ENCODE data around the gene SWT1. TPM values are rescaled to one million over a fixed set of nuclear protein-coding genes. Genes with fewer than 3 reads are reported as not detected.

The SWT1 gene
- total RNA-seq, 4 donors from 2014 or later = 1.9 to 6.5 (median 3.5) TPM

DNA sequence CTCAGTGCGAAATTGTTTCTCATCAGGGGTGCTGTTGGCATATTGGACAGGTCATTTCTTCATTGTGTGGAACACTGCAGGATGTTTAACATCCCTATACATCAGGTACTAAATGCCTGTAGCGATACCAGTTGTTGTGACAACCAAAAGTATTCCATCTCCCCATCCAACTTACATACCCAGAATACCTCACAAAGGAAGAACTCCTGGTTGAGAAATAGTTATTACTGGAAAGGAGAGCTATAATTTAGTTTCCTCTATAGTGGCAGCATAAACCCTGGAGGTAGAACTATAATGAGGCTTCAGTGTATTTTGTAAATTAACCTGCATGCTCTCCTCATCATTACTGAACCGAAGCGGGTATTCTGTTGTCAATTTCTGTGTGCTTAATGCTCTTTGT lies 115.0 kb downstream of the SWT1 start:
- intact Hi-C loops (cut with DNase I) = no loop called here
- no peaks in the 10 kb centered on the region for H3K9me3 ChIP-seq
- TF ChIP-seq, protein P1, sequence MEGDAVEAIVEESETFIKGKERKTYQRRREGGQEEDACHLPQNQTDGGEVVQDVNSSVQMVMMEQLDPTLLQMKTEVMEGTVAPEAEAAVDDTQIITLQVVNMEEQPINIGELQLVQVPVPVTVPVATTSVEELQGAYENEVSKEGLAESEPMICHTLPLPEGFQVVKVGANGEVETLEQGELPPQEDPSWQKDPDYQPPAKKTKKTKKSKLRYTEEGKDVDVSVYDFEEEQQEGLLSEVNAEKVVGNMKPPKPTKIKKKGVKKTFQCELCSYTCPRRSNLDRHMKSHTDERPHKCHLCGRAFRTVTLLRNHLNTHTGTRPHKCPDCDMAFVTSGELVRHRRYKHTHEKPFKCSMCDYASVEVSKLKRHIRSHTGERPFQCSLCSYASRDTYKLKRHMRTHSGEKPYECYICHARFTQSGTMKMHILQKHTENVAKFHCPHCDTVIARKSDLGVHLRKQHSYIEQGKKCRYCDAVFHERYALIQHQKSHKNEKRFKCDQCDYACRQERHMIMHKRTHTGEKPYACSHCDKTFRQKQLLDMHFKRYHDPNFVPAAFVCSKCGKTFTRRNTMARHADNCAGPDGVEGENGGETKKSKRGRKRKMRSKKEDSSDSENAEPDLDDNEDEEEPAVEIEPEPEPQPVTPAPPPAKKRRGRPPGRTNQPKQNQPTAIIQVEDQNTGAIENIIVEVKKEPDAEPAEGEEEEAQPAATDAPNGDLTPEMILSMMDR (IDR thresholded peaks at IDR 0.05) = no peak
- TF ChIP-seq POLR2A (IDR thresholded peaks at IDR 0.05) = no peak
- no peaks in the 10 kb centered on the region for H3K36me3 ChIP-seq
- no peaks in the 10 kb centered on the region for H3K27me3 ChIP-seq
- H3K4me1 ChIP-seq = no peaks in the 10 kb centered on the region
- DNase-seq = no peak
- WGBS, 2 donors = 85 to 96% methylated on average over 4 of the region's 4 CpGs
- H3K4me3 ChIP-seq = no peak overlapping the region
- no peak overlapping the region for H3K27ac ChIP-seq

DNA sequence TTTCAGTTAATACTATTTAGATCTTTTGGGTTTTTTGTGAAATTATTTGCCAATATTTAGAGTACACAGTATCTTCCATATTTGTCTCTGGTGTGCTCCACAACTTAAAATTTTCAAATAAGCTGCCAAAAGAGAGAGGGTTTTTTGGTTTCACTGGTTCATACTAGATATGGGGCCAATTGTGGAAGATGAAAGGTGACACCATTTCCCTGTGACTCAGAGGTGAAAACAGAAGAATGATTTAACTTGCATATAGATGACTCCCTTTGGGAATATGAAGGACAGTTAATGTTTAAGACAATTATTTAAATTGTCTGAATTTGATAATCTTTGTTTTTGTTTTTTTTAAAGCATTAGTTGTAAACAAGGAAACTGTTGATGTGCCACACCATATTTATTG lies 122.6 kb downstream of the SWT1 start:
- TF ChIP-seq POLR2A (IDR thresholded peaks at IDR 0.05) = no peak
- TF ChIP-seq, protein P1 (IDR thresholded peaks at IDR 0.05) = no peak
- no peak for DNase-seq
- intact Hi-C loops (cut with DNase I) = no loop called here
- H3K36me3 ChIP-seq = peaks cover 0 to 20% (median 0%) of the 10 kb centered on the region in 3 donors
- H3K9me3 ChIP-seq = no peaks in the 10 kb centered on the region
- no peak overlapping the region for H3K27ac ChIP-seq
- no peaks in the 10 kb centered on the region for H3K4me1 ChIP-seq
- H3K4me3 ChIP-seq = no peak overlapping the region
- H3K27me3 ChIP-seq = no peaks in the 10 kb centered on the region

DNA sequence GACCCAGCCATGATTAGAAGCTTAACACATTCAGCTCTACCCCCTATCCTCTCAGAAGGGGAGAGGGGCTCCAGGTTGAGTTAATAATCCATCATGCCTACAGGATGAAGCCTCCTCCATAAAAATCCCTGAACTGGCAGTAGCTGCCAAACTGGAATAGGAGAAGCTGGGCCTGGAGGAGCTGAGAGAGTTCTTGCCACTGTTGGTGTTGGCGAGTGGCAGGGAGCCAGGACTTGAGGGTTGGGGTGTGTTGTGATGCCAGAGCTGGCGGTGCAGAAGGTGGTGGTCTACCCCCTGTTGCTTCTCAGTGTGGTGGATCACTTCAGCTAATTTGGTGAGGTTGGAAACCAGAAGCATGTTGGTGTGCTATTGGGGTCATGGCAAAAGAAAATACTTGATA lies 123.6 kb downstream of the SWT1 start:
- no peaks in the 10 kb centered on the region for H3K27me3 ChIP-seq
- H3K36me3 ChIP-seq = peaks cover 0 to 20% (median 0%) of the 10 kb centered on the region in 3 donors
- no peaks in the 10 kb centered on the region for H3K4me1 ChIP-seq
- H3K4me3 ChIP-seq = no peak overlapping the region
- H3K9me3 ChIP-seq = no peaks in the 10 kb centered on the region
- intact Hi-C loops (cut with DNase I) = no loop called here
- WGBS, 2 donors = 95 to 100% methylated on average over 2 of the region's 2 CpGs
- TF ChIP-seq, protein P1 (IDR thresholded peaks at IDR 0.05) = no peak
- no peak for TF ChIP-seq POLR2A (IDR thresholded peaks at IDR 0.05)
- DNase-seq = no peak
- H3K27ac ChIP-seq = no peak overlapping the region

DNA sequence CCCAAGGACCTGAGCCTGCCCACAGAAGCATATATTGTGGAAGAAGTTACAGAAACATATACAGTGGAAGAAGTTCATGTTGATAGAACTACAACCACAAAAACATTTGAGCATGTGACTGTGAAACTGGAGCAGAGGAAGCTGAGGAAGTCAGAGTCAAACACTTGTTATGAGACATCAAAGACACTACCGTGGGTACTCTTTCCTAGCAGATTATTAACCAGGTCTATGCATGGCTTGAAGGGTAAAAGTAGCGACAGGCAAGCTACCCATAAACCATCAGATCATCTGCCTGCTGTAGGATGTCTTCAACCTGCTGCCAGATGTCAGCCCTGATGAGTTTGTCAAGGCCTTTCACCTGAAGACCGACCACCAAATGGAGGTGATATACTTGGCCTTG lies 124.3 kb downstream of the SWT1 start:
- Histone ChIP-seq H3K27ac (no peak overlapping the region), H3K4me3 (no peak overlapping the region), H3K27me3 (no peaks in the 10 kb centered on the region), H3K36me3 (peaks cover 0 to 20% (median 0%) of the 10 kb centered on the region in 3 donors), H3K4me1 (no peaks in the 10 kb centered on the region), H3K9me3 (no peaks in the 10 kb centered on the region)
- DNase-seq = no peak
- 60 to 66% methylated on average over 3 of the region's 3 CpGs for WGBS, 2 donors
- intact Hi-C loops (cut with DNase I) = no loop called here
- TF ChIP-seq, protein P1 (IDR thresholded peaks at IDR 0.05) = no peak
- TF ChIP-seq POLR2A (IDR thresholded peaks at IDR 0.05) = no peak

DNA sequence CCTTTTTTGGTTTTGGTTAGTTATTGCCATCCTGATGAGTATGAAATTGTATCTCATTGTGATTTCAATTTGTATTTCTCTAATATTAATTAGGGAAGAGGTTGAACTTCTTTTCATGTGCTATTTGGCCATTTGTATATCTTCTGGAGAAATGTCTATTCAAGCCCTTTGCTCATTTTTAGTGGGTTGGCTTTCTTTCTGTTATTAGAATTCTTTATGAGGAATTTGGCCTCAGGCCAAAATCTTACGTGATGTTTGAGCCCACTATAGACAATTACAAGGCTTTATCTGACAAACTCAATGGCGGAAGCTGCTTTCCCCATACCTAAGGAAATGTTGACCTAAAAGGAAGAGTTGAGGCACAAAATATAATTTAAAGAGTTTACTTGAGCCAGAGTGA lies 127.1 kb downstream of the SWT1 start:
- no peaks in the 10 kb centered on the region for H3K27me3 ChIP-seq

More for the DNA sequence above, 127.1 kb downstream of the SWT1 start:
- no peak for DNase-seq
- no peaks in the 10 kb centered on the region for H3K9me3 ChIP-seq
- no peaks in the 10 kb centered on the region for H3K4me1 ChIP-seq
- no peak overlapping the region for H3K27ac ChIP-seq
- 77 to 83% methylated on average over 2 of the region's 2 CpGs for WGBS, 2 donors
- H3K4me3 ChIP-seq = no peak overlapping the region
- peaks cover 0 to 9% (median 0%) of the 10 kb centered on the region in 3 donors for H3K36me3 ChIP-seq
- TF ChIP-seq, protein P1 (IDR thresholded peaks at IDR 0.05) = no peak
- TF ChIP-seq POLR2A (IDR thresholded peaks at IDR 0.05) = no peak
- intact Hi-C loops (cut with DNase I) = no loop called here
